ENCODE results near the gene CTSC. TPM values are rescaled to one million over a fixed set of nuclear protein-coding genes. Genes with fewer than 3 reads are reported as not detected.
A peak's percentile ranks its signal among the peaks of the same experiment; 100 is the strongest.

CTSC gene
- total RNA-seq, 1 experiment from 2014 or later = 269 TPM

DNA sequence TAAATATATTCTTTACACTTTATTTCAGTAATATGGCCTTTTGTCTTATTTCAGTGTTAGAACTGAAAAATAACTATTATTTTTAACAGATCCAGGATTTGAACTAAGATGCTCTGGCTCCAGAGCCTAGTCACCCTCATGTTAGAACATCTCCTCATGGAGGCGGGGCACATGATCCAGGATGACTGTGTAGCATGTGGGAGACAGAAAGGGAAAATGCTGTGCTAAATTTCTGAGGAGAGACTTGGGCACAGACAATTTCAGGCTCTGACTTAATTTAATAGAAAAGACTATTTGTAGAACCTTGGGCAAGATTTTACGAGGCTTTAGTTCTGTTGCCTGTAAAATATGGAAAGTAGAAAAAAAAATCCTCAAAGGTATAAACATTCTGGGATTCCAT is 24.1 kb downstream of the CTSC start:
- DNase-seq (ENCODE audit: low spot score) (no peak), ATAC-seq (no peak)
- Mint-ChIP-seq H3K36me3 (peaks cover 38% of the 10 kb centered on the region), H3K27ac (peak overlapping the region; percentile 79), H3K4me1 (peaks cover 90% of the 10 kb centered on the region), H3K9me3 (no peaks in the 10 kb centered on the region), H3K4me3 (no peak overlapping the region), H3K27me3 (ENCODE audit: low read depth) (no peaks in the 10 kb centered on the region)
- TF ChIP-seq, protein P1, sequence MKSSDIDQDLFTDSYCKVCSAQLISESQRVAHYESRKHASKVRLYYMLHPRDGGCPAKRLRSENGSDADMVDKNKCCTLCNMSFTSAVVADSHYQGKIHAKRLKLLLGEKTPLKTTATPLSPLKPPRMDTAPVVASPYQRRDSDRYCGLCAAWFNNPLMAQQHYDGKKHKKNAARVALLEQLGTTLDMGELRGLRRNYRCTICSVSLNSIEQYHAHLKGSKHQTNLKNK (CRISPR knock-in tag; IDR thresholded peaks at IDR 0.05) = no peak
- TF ChIP-seq, protein P2, sequence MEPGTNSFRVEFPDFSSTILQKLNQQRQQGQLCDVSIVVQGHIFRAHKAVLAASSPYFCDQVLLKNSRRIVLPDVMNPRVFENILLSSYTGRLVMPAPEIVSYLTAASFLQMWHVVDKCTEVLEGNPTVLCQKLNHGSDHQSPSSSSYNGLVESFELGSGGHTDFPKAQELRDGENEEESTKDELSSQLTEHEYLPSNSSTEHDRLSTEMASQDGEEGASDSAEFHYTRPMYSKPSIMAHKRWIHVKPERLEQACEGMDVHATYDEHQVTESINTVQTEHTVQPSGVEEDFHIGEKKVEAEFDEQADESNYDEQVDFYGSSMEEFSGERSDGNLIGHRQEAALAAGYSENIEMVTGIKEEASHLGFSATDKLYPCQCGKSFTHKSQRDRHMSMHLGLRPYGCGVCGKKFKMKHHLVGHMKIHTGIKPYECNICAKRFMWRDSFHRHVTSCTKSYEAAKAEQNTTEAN (CRISPR knock-in tag; IDR thresholded peaks at IDR 0.05) = no peak
- TF ChIP-seq RORB (CRISPR knock-in tag; IDR thresholded peaks at IDR 0.05) (no peak), HMGXB4 (CRISPR knock-in tag; IDR thresholded peaks at IDR 0.05) (no peak), ZNF532 (CRISPR knock-in tag; IDR thresholded peaks at IDR 0.05; ENCODE audit: borderline replicate concordance) (no peak), SOX15 (CRISPR knock-in tag; IDR thresholded peaks at IDR 0.05) (no peak), ZNF121 (CRISPR knock-in tag; IDR thresholded peaks at IDR 0.05) (no peak), GTF2I (CRISPR knock-in tag; conservative IDR thresholded peaks at IDR 0.05) (no peak), NFATC4 (CRISPR knock-in tag; IDR thresholded peaks at IDR 0.05) (no peak), NR3C1 (CRISPR knock-in tag; conservative IDR thresholded peaks at IDR 0.05; ENCODE audit: low read depth) (no peak), CREM (CRISPR knock-in tag; IDR thresholded peaks at IDR 0.05) (no peak), SMAD4 (CRISPR knock-in tag; IDR thresholded peaks at IDR 0.05) (no peak)
- TF ChIP-seq, protein P3, sequence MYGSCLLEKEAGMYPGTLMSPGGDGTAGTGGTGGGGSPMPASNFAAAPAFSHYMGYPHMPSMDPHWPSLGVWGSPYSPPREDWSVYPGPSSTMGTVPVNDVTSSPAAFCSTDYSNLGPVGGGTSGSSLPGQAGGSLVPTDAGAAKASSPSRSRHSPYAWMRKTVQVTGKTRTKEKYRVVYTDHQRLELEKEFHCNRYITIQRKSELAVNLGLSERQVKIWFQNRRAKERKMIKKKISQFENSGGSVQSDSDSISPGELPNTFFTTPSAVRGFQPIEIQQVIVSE (CRISPR knock-in tag; IDR thresholded peaks at IDR 0.05; ENCODE audit: borderline replicate concordance) = no peak
- TF ChIP-seq, protein P4, sequence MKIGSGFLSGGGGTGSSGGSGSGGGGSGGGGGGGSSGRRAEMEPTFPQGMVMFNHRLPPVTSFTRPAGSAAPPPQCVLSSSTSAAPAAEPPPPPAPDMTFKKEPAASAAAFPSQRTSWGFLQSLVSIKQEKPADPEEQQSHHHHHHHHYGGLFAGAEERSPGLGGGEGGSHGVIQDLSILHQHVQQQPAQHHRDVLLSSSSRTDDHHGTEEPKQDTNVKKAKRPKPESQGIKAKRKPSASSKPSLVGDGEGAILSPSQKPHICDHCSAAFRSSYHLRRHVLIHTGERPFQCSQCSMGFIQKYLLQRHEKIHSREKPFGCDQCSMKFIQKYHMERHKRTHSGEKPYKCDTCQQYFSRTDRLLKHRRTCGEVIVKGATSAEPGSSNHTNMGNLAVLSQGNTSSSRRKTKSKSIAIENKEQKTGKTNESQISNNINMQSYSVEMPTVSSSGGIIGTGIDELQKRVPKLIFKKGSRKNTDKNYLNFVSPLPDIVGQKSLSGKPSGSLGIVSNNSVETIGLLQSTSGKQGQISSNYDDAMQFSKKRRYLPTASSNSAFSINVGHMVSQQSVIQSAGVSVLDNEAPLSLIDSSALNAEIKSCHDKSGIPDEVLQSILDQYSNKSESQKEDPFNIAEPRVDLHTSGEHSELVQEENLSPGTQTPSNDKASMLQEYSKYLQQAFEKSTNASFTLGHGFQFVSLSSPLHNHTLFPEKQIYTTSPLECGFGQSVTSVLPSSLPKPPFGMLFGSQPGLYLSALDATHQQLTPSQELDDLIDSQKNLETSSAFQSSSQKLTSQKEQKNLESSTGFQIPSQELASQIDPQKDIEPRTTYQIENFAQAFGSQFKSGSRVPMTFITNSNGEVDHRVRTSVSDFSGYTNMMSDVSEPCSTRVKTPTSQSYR (CRISPR knock-in tag; IDR thresholded peaks at IDR 0.05) = no peak
- POLR2A ChIA-PET = no interaction called here
- CTCF ChIA-PET = no interaction called here

DNA sequence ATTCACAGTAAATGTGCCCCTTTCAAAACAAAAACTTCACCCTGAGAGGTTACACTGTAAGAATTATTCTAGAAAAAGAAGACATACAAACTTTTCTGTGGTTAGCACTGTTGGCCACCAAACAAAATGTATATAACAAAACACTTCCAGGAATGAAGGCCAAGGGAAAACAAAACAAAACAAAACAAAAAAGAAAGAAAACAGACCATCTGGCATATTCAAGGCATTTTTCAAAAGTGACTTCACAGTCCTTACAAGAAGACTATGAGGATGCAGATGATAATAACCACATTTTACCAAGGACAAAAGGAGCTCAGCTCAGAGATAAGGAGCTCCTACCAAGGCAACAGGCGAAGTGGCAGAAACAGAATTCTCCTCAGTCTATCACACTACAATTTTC is 24.9 kb downstream of the CTSC start:
- Mint-ChIP-seq H3K36me3 (peaks cover 40% of the 10 kb centered on the region), H3K27ac (peak overlapping the region; percentile 84), H3K27me3 (ENCODE audit: low read depth) (no peaks in the 10 kb centered on the region), H3K4me3 (no peak overlapping the region), H3K9me3 (no peaks in the 10 kb centered on the region), H3K4me1 (peaks cover 87% of the 10 kb centered on the region)
- CTCF ChIA-PET = no interaction called here
- ATAC-seq = no peak
- POLR2A ChIA-PET = no interaction called here
- DNase-seq (ENCODE audit: low spot score) = no peak
- TF ChIP-seq FOXJ3 (CRISPR knock-in tag; IDR thresholded peaks at IDR 0.05; ENCODE audit: borderline replicate concordance) (no peak), ZNF396 (CRISPR knock-in tag; IDR thresholded peaks at IDR 0.05; ENCODE audit: borderline replicate concordance) (no peak), SOX15 (CRISPR knock-in tag; IDR thresholded peaks at IDR 0.05) (no peak), MYBL2 (CRISPR knock-in tag; IDR thresholded peaks at IDR 0.05) (no peak), ZNF317 (CRISPR knock-in tag; IDR thresholded peaks at IDR 0.05; ENCODE audit: borderline replicate concordance, low read depth) (no peak), NFE2L1 (CRISPR knock-in tag; IDR thresholded peaks at IDR 0.05) (no peak)
- TF ChIP-seq, protein P5, sequence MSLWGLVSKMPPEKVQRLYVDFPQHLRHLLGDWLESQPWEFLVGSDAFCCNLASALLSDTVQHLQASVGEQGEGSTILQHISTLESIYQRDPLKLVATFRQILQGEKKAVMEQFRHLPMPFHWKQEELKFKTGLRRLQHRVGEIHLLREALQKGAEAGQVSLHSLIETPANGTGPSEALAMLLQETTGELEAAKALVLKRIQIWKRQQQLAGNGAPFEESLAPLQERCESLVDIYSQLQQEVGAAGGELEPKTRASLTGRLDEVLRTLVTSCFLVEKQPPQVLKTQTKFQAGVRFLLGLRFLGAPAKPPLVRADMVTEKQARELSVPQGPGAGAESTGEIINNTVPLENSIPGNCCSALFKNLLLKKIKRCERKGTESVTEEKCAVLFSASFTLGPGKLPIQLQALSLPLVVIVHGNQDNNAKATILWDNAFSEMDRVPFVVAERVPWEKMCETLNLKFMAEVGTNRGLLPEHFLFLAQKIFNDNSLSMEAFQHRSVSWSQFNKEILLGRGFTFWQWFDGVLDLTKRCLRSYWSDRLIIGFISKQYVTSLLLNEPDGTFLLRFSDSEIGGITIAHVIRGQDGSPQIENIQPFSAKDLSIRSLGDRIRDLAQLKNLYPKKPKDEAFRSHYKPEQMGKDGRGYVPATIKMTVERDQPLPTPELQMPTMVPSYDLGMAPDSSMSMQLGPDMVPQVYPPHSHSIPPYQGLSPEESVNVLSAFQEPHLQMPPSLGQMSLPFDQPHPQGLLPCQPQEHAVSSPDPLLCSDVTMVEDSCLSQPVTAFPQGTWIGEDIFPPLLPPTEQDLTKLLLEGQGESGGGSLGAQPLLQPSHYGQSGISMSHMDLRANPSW (CRISPR knock-in tag; conservative IDR thresholded peaks at IDR 0.05; ENCODE audit: low read depth) = no peak
